Measurements from ENCODE around the gene MBNL2. TPM values are rescaled to one million over a fixed set of nuclear protein-coding genes. Genes with fewer than 3 reads are reported as not detected.

MBNL2 gene
- total RNA-seq, 1 experiment from 2014 or later = 0.17 TPM

DNA sequence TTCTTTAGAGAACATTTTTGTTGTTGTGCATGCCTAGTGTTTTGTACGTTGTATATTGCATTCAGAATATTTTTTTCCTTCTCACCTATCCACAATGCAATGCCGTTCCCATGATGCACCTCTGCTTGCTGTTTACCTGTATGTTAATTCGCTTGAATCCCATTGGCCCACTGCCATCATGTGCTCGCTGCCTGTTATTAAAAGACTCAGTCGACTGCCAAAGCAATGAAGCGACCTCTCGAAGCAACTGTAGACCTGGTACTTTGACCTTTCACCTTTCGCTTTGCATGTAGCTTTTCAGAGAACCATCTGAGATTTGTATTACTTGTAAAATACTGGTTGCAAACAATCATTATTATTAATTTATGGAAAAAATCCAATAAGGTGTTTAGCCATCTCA, 134.5 kb downstream of the MBNL2 start:
- Histone ChIP-seq H3K27ac (ENCODE audit: insufficient read length, low read depth, low read length) (no peak overlapping the region), H3T11ph (ENCODE audit: low read length) (no peak overlapping the region), H4K20me1 (ENCODE audit: control insufficient read depth, insufficient read depth, insufficient read length) (no peaks in the 10 kb centered on the region), H2BK120ac (ENCODE audit: low read depth, low read length, poor library complexity, severe bottlenecking) (no peak overlapping the region), H2AFZ (ENCODE audit: low read length) (no peak overlapping the region), H3K9me3 (ENCODE audit: control insufficient read depth, low read depth, low read length) (no peaks in the 10 kb centered on the region), H2BK15ac (ENCODE audit: low read depth, low read length) (no peak overlapping the region), H3K56ac (ENCODE audit: insufficient read length, low read depth, low read length) (no peak overlapping the region), H3K18ac (ENCODE audit: insufficient read length, low read depth, low read length) (no peak overlapping the region), H3K4ac (ENCODE audit: low read depth, low read length) (no peak overlapping the region), H3K23me2 (ENCODE audit: insufficient read length, low read depth, low read length, poor library complexity, severe bottlenecking) (no peaks in the 10 kb centered on the region), H4K91ac (ENCODE audit: insufficient read length, low read depth, low read length) (no peak overlapping the region), H3K79me2 (ENCODE audit: insufficient read depth, low read length) (no peaks in the 10 kb centered on the region), H3K79me1 (ENCODE audit: insufficient read depth, low read depth, low read length, poor library complexity, severe bottlenecking) (no peaks in the 10 kb centered on the region), H2AK5ac (ENCODE audit: insufficient read length, low read length) (no peak overlapping the region), H3K4me2 (ENCODE audit: insufficient read depth, insufficient read length, low read length) (no peak overlapping the region), H2BK12ac (ENCODE audit: insufficient read length, low read depth, low read length) (no peak overlapping the region), H3K27me3 (ENCODE audit: insufficient read depth, low read length) (no peaks in the 10 kb centered on the region), H2BK5ac (ENCODE audit: insufficient read length, low read length) (no peak overlapping the region), H3K9ac (ENCODE audit: extremely low read depth, insufficient read length, low read length) (no peak overlapping the region), H3K14ac (ENCODE audit: insufficient read depth, low read length) (no peak overlapping the region), H2BK20ac (ENCODE audit: low read depth, low read length, poor library complexity, severe bottlenecking) (no peak overlapping the region), H3K4me1 (ENCODE audit: insufficient read depth, low read length) (no peaks in the 10 kb centered on the region), H4K8ac (replicated peaks; ENCODE audit: insufficient read length, low read depth, low read length) (no peak overlapping the region), H4K5ac (ENCODE audit: insufficient read length, low read depth, low read length) (no peak overlapping the region), H3K23ac (ENCODE audit: insufficient read length, low read depth, low read length) (no peak overlapping the region)
- H3K27me3 Mint-ChIP-seq (ENCODE audit: low read depth) = peaks cover 8% of the 10 kb centered on the region
- no peak overlapping the region for H3K27ac Mint-ChIP-seq
- H3K4me1 Mint-ChIP-seq = peaks cover 6 to 7% of the 10 kb centered on the region in 2 experiments
- DNase-seq = no peak
- no peak overlapping the region for H3K4me3 Mint-ChIP-seq
- H3K36me3 Mint-ChIP-seq (ENCODE audit: insufficient read depth in 1 of 3, low read depth in 3 of 3) = no peaks in the 10 kb centered on the region
- TF ChIP-seq, protein P1, sequence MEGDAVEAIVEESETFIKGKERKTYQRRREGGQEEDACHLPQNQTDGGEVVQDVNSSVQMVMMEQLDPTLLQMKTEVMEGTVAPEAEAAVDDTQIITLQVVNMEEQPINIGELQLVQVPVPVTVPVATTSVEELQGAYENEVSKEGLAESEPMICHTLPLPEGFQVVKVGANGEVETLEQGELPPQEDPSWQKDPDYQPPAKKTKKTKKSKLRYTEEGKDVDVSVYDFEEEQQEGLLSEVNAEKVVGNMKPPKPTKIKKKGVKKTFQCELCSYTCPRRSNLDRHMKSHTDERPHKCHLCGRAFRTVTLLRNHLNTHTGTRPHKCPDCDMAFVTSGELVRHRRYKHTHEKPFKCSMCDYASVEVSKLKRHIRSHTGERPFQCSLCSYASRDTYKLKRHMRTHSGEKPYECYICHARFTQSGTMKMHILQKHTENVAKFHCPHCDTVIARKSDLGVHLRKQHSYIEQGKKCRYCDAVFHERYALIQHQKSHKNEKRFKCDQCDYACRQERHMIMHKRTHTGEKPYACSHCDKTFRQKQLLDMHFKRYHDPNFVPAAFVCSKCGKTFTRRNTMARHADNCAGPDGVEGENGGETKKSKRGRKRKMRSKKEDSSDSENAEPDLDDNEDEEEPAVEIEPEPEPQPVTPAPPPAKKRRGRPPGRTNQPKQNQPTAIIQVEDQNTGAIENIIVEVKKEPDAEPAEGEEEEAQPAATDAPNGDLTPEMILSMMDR (conservative IDR thresholded peaks at IDR 0.05) = no peak
- no peaks in the 10 kb centered on the region for H3K9me3 Mint-ChIP-seq
- WGBS (ENCODE audit: extremely low coverage, insufficient read length, low lambda C conversion rate) = no CpG with 5 or more reads among the region's 8 CpGs

All from H9 (cell line).